T-cell (primary cell): ENCODE data around the gene PDCL2. TPM values are rescaled to one million over a fixed set of nuclear protein-coding genes. Genes with fewer than 3 reads are reported as not detected.

Experiments used
- ATAC-seq, 4 experiments: fragments of 200-7000 bp in 3 of 4; fragments of 150-1000 bp in 1 of 4; cut with Tn5 transposase; replicated peaks in 1 of 4; 1 replicate in 3 of 4; 2 replicates in 1 of 4; pipeline ENCODE4 v1.10.0; 2021; ENCODE audit warnings: moderate library complexity in 3 of 4, mild to moderate bottlenecking in 2 of 4, moderate number of reproducible peaks in 1 of 4
- CTCF ChIA-PET, 2 donors: fragments of 300-600 bp; sonication (Branson Sonifier 250); formaldehyde crosslinking; loops; one replicate each; lab custom pipeline; 2022; ENCODE audit warnings: antibody characterized with exemption in 2 of 2; lab: Charles Lee
- POLR2A ChIA-PET, 2 donors: fragments of 300-600 bp; sonication (Branson Sonifier 250); formaldehyde crosslinking; loops; one replicate each; lab custom pipeline; 2022; ENCODE audit warnings: antibody characterized with exemption in 2 of 2; lab: Charles Lee
- DNase-seq, 35 experiments: peaks; one replicate each; pipeline versions ENCODE4 v3.0.0 to v3.0.0-alpha.2; 2013 to 2023
- H3K27ac ChIP-seq: one replicate; pipeline ENCODE4 v1.5.1; 2013; ENCODE audit warnings: low read length
- H3K27me3 ChIP-seq, 2 experiments: replicated peaks in 1 of 2; 1 replicate in 1 of 2; 2 replicates in 1 of 2; pipeline versions ENCODE4 v1.6.1 to v1.7.0; 2013; ENCODE audit warnings: low read length in 1 of 2, mixed read lengths in 1 of 2; ENCODE audit not compliant: control insufficient read depth in 2 of 2, insufficient read depth in 2 of 2; ENCODE audit errors: extremely low read depth in 1 of 2
- H3K36me3 ChIP-seq, 2 donors: 1 replicate in 1 of 2; 2 replicates in 1 of 2; pipeline versions ENCODE4 v1.6.1 to v1.7.0; 2013; ENCODE audit warnings: low read length in 1 of 2; ENCODE audit not compliant: control insufficient read depth in 2 of 2, insufficient read depth in 1 of 2; ENCODE audit errors: extremely low read depth in 1 of 2
- H3K4me1 ChIP-seq, 2 experiments: 1 replicate in 1 of 2; 2 replicates in 1 of 2; pipeline versions ENCODE4 v1.6.1 to v1.7.0; 2013; ENCODE audit warnings: low read length in 2 of 2, mixed read lengths in 1 of 2; ENCODE audit not compliant: insufficient read depth in 2 of 2, control insufficient read depth in 1 of 2; ENCODE audit errors: extremely low read depth in 1 of 2
- H3K4me3 ChIP-seq, 2 donors: 1 replicate in 1 of 2; 2 replicates in 1 of 2; pipeline versions ENCODE4 v1.5.1 to v1.7.0; 2013; ENCODE audit warnings: mild to moderate bottlenecking in 2 of 2, low read length in 1 of 2, moderate library complexity in 1 of 2; ENCODE audit not compliant: control insufficient read depth in 1 of 2; ENCODE audit errors: extremely low read depth in 1 of 2
- H3K9me3 ChIP-seq: 2 replicates; pipeline ENCODE4 v1.7.0; 2013
- H3K27ac Mint-ChIP-seq, 2 donors: one replicate each; pipeline ENCODE4 v1.8.0; 2020 to 2021; ENCODE audit warnings: mild to moderate bottlenecking in 2 of 2, mixed read lengths in 2 of 2
- H3K27me3 Mint-ChIP-seq, 2 donors: one replicate each; pipeline ENCODE4 v1.8.0; 2021 to 2022; ENCODE audit warnings: mixed read lengths in 2 of 2
- H3K36me3 Mint-ChIP-seq: one replicate; pipeline ENCODE4 v1.8.0; 2021; ENCODE audit warnings: mixed read lengths
- H3K4me1 Mint-ChIP-seq, 3 donors: one replicate each; pipeline ENCODE4 v1.8.0; 2020 to 2022; ENCODE audit warnings: mixed read lengths in 3 of 3, mild to moderate bottlenecking in 1 of 3
- H3K4me3 Mint-ChIP-seq, 3 donors: one replicate each; pipeline ENCODE4 v1.8.0; 2020 to 2022; ENCODE audit warnings: mild to moderate bottlenecking in 3 of 3, mixed read lengths in 3 of 3, moderate library complexity in 3 of 3
- H3K9me3 Mint-ChIP-seq, 3 donors: one replicate each; pipeline ENCODE4 v1.8.0; 2020 to 2022; ENCODE audit warnings: mixed read lengths in 3 of 3
- WGBS: methylation state at CpG from one replicate; pipeline ENCODE4 v1.1.5; 2013; ENCODE audit warnings: missing lambda C conversion rate; ENCODE audit not compliant: insufficient coverage; 5-methylcytosine and 5-hydroxymethylcytosine counted together
- total RNA-seq, 35 experiments: library from RNA in 6 of 35; stranded (reverse) in 6 of 35; fragments of 120-200 nt in 1 of 35; gene quantifications; one replicate each; pipeline versions ENCODE4 v1.2.1 to v1.2.4 and lab custom pipeline; 2013 to 2026

PDCL2 gene
- total RNA-seq, 5 donors from 2014 or later (not counting 1 experiment from before 2014, with no cell fraction given) = not detected

DNA sequence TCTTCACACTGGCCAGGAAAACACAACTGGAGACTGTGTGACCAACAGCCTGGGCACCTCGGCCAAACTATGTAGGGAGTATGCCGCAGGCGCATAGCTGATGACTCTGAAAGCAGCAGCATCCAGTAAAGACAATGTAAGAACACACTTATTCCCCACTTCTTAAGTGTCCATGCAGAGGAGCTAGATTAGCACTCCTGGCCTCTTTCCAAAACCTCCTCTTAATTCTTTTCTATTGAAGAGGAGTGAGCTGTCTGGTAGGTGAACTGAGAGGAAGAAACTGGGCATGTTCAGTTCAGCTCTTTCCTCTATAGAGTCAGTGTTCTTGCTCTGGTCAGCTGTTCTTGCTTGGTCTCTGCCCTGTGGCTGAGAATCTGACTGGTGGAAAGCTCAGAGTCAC lies 23.0 kb upstream of the PDCL2 start:
- no peaks in the 10 kb centered on the region for H3K36me3 Mint-ChIP-seq
- Histone ChIP-seq H3K27me3 (no peaks in the 10 kb centered on the region), H3K27ac (no peak overlapping the region), H3K4me1 (no peaks in the 10 kb centered on the region), H3K4me3 (no peak overlapping the region), H3K36me3 (no peaks in the 10 kb centered on the region), H3K9me3 (no peaks in the 10 kb centered on the region)
- CTCF ChIA-PET = no interaction called here
- H3K27ac Mint-ChIP-seq = no peak overlapping the region
- peaks cover 6 to 10% of the 10 kb centered on the region in 2 donors for H3K27me3 Mint-ChIP-seq
- DNase-seq = no peak
- no peaks in the 10 kb centered on the region for H3K4me1 Mint-ChIP-seq
- POLR2A ChIA-PET = no interaction called here
- H3K4me3 Mint-ChIP-seq = no peak overlapping the region
- whole genome bisulfite sequencing = no CpG with 5 or more reads among the region's 3 CpGs
- H3K9me3 Mint-ChIP-seq = no peaks in the 10 kb centered on the region
- no peak for ATAC-seq

DNA sequence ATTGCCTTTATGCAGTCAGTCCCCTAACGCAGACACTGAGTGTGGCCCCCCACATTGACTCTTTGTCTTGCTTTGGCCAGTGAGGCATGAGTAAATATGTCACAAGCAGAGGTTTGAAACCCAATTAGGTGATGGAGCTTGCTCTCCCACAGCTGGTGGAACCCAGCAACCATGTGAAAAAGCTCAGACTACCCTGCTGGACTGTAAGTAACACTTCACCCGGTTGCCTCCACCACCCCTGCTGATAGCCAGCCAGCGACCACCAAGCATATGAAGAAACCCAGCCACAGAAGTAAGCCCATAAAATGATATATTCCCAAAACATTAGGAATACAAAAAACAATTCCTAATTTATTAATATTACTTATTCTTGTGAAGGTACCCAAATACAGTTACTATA lies 21.6 kb upstream of the PDCL2 start:
- H3K9me3 Mint-ChIP-seq = no peaks in the 10 kb centered on the region
- no CpG with 5 or more reads among the region's 3 CpGs for WGBS
- no peak overlapping the region for H3K4me3 ChIP-seq
- no peaks in the 10 kb centered on the region for H3K27me3 ChIP-seq
- no peak overlapping the region for H3K27ac Mint-ChIP-seq
- H3K4me1 Mint-ChIP-seq = peaks cover 5 to 7% (median 7%) of the 10 kb centered on the region in 3 donors
- CTCF ChIA-PET = no interaction called here
- no peaks in the 10 kb centered on the region for H3K36me3 ChIP-seq
- peaks cover 4 to 6% of the 10 kb centered on the region in 2 donors for H3K27me3 Mint-ChIP-seq
- no peaks in the 10 kb centered on the region for H3K4me1 ChIP-seq
- no peak for ATAC-seq
- H3K27ac ChIP-seq = no peak overlapping the region
- DNase-seq = no peak
- H3K9me3 ChIP-seq = no peaks in the 10 kb centered on the region
- H3K4me3 Mint-ChIP-seq = no peak overlapping the region
- POLR2A ChIA-PET = no interaction called here
- H3K36me3 Mint-ChIP-seq = no peaks in the 10 kb centered on the region

DNA sequence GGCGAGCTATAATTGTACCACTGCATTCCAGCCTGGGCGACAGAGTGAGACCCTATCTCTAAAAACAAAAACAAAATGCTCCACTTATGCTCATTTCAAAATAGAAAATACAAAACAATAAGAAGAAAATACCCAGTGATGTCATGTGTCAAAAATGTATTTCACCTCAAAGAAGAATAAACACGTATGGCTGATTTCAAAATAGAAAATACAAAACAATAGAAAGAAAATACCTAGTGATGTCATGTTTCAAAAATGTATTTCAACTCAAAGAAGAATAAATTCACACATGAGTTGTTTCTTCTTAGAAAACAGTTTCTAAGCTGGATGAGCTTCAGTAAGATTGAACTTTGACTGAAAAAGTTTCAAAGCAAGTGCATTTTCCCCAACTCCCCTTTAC lies 20.3 kb upstream of the PDCL2 start:
- Mint-ChIP-seq H3K4me3 (no peak overlapping the region), H3K36me3 (no peaks in the 10 kb centered on the region), H3K27ac (no peak overlapping the region), H3K4me1 (peaks cover 5 to 7% (median 7%) of the 10 kb centered on the region in 3 donors), H3K27me3 (peaks cover 0 to 2% of the 10 kb centered on the region in 2 donors), H3K9me3 (no peaks in the 10 kb centered on the region)
- DNase-seq = no peak
- H3K27ac ChIP-seq = no peak overlapping the region
- no peaks in the 10 kb centered on the region for H3K36me3 ChIP-seq
- no peaks in the 10 kb centered on the region for H3K4me1 ChIP-seq
- no peaks in the 10 kb centered on the region for H3K9me3 ChIP-seq
- no peaks in the 10 kb centered on the region for H3K27me3 ChIP-seq
- H3K4me3 ChIP-seq = no peak overlapping the region
- WGBS = no CpG with 5 or more reads among the region's 3 CpGs
- no peak for ATAC-seq
- ChIA-PET CTCF (no interaction called here), POLR2A (interaction anchor here in 1 of 2 donors (0.6 kb wide), 1 partner anchor 264 kb away, joined by 3 read pairs; no protein-coding TSS in a partner anchor)

DNA sequence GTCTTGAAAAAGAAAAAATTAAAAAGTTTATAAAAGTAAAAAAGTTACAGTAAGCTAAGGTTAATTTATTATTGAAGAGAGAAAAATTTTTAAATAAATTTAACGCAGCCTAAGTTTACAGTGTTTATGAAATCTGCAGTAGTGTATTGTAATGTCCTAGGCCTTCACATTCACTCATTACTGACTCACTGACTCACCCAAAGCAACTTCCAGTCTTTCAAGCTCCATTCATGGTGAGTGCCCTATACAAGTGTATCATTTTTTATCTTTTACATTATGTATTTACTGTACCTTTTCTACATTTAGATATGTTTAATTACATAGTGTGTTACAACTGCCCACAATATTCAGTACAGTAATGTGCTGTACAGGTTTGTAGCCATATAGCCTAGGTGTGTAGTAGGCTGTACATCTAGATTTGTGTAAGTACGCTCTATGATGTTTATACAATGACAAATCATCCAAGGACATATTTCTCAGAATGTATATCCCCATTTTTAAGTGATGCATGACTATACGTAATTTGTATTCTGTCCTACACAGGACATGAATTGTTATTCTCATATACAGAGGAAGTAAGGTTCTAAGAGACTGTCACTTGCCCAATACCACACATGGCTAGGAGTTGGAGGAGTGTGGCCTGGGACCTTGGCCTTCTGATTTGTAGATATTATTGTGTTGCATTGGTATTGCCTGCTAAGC lies 19.5 kb upstream of the PDCL2 start:
- Mint-ChIP-seq H3K36me3 (no peaks in the 10 kb centered on the region), H3K4me1 (peaks cover 5 to 7% (median 7%) of the 10 kb centered on the region in 3 donors), H3K4me3 (no peak overlapping the region), H3K27ac (no peak overlapping the region), H3K27me3 (peaks cover 0 to 2% of the 10 kb centered on the region in 2 donors), H3K9me3 (no peaks in the 10 kb centered on the region)
- H3K36me3 ChIP-seq = no peaks in the 10 kb centered on the region
- no peak overlapping the region for H3K4me3 ChIP-seq
- no peak for ATAC-seq
- H3K27me3 ChIP-seq = no peaks in the 10 kb centered on the region
- H3K4me1 ChIP-seq = no peaks in the 10 kb centered on the region
- CTCF ChIA-PET = interaction anchor here in 1 of 2 donors (0.6 kb wide), 1 partner anchor 107 kb away, joined by 4 read pairs; no protein-coding TSS in a partner anchor
- no peaks in the 10 kb centered on the region for H3K9me3 ChIP-seq
- WGBS = no CpG with 5 or more reads among the region's 3 CpGs
- POLR2A ChIA-PET = no interaction called here
- no peak for DNase-seq
- H3K27ac ChIP-seq = no peak overlapping the region

DNA sequence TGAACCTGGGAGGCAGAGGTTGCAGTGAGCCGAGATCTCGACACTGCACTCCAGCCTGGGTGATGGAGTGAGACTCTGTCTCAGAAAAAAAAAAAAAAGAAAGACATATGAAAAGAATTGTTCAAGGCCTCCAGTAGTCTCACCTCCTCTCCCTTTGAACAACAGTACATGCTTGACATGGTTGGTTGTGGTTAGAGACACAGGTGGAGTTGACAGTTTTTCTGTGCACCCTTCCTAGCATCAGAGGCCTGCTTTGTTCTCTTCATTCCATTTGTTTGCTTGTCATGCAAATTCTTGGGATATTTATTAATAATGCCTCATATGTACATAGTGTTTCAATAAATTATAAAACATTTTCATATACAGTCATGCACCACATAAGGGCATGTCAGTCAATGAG lies 18.3 kb upstream of the PDCL2 start:
- ATAC-seq (no peak), DNase-seq (no peak)
- CTCF ChIA-PET = interaction anchor here in 1 of 2 donors (0.7 kb wide), 1 partner anchor 841 kb away, joined by 4 read pairs; no protein-coding TSS in a partner anchor
- H3K4me3 ChIP-seq = no peak overlapping the region
- Mint-ChIP-seq H3K27ac (no peak overlapping the region), H3K4me1 (peaks cover 5 to 7% (median 7%) of the 10 kb centered on the region in 3 donors), H3K27me3 (peaks cover 0 to 1% of the 10 kb centered on the region in 2 donors), H3K36me3 (no peaks in the 10 kb centered on the region), H3K4me3 (no peak overlapping the region), H3K9me3 (no peaks in the 10 kb centered on the region)
- H3K9me3 ChIP-seq = no peaks in the 10 kb centered on the region
- no peak overlapping the region for H3K27ac ChIP-seq
- POLR2A ChIA-PET = no interaction called here
- no peaks in the 10 kb centered on the region for H3K4me1 ChIP-seq
- 80% methylated on average over 1 of the region's 2 CpGs for WGBS
- no peaks in the 10 kb centered on the region for H3K27me3 ChIP-seq
- H3K36me3 ChIP-seq = no peaks in the 10 kb centered on the region

DNA sequence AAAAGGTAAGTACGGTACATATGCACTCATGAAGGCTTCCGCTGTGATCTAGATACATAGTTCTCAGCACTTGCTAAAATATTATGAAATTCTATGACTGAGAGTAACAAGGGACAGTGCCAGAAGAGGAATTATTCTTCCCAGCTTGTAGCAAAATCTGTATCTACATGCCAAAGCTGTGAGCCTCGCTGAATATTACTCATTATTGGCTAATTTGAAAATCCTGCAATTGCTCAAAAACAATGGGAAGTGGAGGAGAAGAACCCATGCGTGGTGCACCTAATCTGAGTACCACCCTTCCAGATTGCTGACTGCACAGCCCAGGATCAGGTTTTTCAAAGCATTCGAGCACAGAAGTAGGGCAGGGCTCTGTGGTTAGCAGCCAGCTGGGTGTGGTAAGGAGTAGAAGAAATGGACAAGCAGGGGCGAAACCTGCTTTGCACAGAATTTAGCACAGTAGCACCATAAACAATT lies 17.4 kb upstream of the PDCL2 start:
- no peak for DNase-seq
- peak overlapping the region in 1 of 2 donors; percentile 50 for H3K27ac Mint-ChIP-seq

More for the DNA sequence above, 17.4 kb upstream of the PDCL2 start:
- no peaks in the 10 kb centered on the region for H3K9me3 ChIP-seq
- no peak overlapping the region for H3K27ac ChIP-seq
- WGBS = 39% methylated on average over 3 of the region's 6 CpGs
- POLR2A ChIA-PET = no interaction called here
- no peaks in the 10 kb centered on the region for H3K36me3 ChIP-seq
- H3K9me3 Mint-ChIP-seq = no peaks in the 10 kb centered on the region
- H3K4me3 Mint-ChIP-seq = no peak overlapping the region
- peak in 1 of 4 experiments; percentile 19 for ATAC-seq
- H3K36me3 Mint-ChIP-seq = no peaks in the 10 kb centered on the region
- H3K4me1 ChIP-seq = no peaks in the 10 kb centered on the region
- peaks cover 0 to 4% of the 10 kb centered on the region in 2 experiments for H3K27me3 ChIP-seq
- peaks cover 5 to 7% (median 7%) of the 10 kb centered on the region in 3 donors for H3K4me1 Mint-ChIP-seq
- CTCF ChIA-PET = interaction anchor here in 1 of 2 donors (0.7 kb wide), 1 partner anchor 57 kb away, joined by 4 read pairs; no protein-coding TSS in a partner anchor
- peaks cover 6 to 8% of the 10 kb centered on the region in 2 donors for H3K27me3 Mint-ChIP-seq
- no peak overlapping the region for H3K4me3 ChIP-seq
